T-helper 2 cell treated with Interferon-gamma antibody and Interleukin-4, amounts not matched to agents 5 μg/mL and 100 μg/mL, for 36 hours (primary cell): ENCODE data around the gene THAP4.
"Not testable (repeated sequence)": the region's sequence is repeated elsewhere in the genome, so short reads cannot be mapped to it uniquely, and the experiment has no call there.

Experiments used
- DNase-seq: peaks from one replicate; pipeline ENCODE4 v3.0.0; 2021; ENCODE audit warnings: low spot score
- H3K27ac Mint-ChIP-seq: one replicate; pipeline ENCODE4 v1.8.0; 2021; ENCODE audit warnings: mild to moderate bottlenecking, mixed read lengths
- H3K27me3 Mint-ChIP-seq: one replicate; pipeline ENCODE4 v1.8.0; 2021; ENCODE audit warnings: low read depth, mixed read lengths
- H3K36me3 Mint-ChIP-seq: one replicate; pipeline ENCODE4 v1.8.0; 2021; ENCODE audit warnings: low read depth, mixed read lengths
- H3K4me1 Mint-ChIP-seq: one replicate; pipeline ENCODE4 v1.8.0; 2021; ENCODE audit warnings: low read depth, mixed read lengths
- H3K4me3 Mint-ChIP-seq: one replicate; pipeline ENCODE4 v1.8.0; 2022; ENCODE audit warnings: mild to moderate bottlenecking, moderate library complexity, mixed read lengths
- H3K9me3 Mint-ChIP-seq: one replicate; pipeline ENCODE4 v1.8.0; 2021; ENCODE audit warnings: mixed read lengths

Gene THAP4

GRCh38 chr2:241672243-241673188 lies 35.6 kb upstream of the THAP4 start:
- peaks cover 4% of the 10 kb centered on the region for H3K4me1 Mint-ChIP-seq
- no peak overlapping the region for H3K27ac Mint-ChIP-seq
- no peak for DNase-seq
- no peak overlapping the region for H3K4me3 Mint-ChIP-seq
- H3K9me3 Mint-ChIP-seq = no peaks in the 10 kb centered on the region
- peaks cover 17% of the 10 kb centered on the region for H3K36me3 Mint-ChIP-seq
- no peaks in the 10 kb centered on the region for H3K27me3 Mint-ChIP-seq

- no peak for DNase-seq
- Mint-ChIP-seq H3K4me1 (peaks cover 4% of the 10 kb centered on the region), H3K4me3 (no peak overlapping the region), H3K9me3 (no peaks in the 10 kb centered on the region), H3K27ac (no peak overlapping the region), H3K27me3 (no peaks in the 10 kb centered on the region), H3K36me3 (peaks cover 17% of the 10 kb centered on the region)
These were observed 34.7 kb upstream of the THAP4 start for GRCh38 chr2:241671457-241672240.

DNA sequence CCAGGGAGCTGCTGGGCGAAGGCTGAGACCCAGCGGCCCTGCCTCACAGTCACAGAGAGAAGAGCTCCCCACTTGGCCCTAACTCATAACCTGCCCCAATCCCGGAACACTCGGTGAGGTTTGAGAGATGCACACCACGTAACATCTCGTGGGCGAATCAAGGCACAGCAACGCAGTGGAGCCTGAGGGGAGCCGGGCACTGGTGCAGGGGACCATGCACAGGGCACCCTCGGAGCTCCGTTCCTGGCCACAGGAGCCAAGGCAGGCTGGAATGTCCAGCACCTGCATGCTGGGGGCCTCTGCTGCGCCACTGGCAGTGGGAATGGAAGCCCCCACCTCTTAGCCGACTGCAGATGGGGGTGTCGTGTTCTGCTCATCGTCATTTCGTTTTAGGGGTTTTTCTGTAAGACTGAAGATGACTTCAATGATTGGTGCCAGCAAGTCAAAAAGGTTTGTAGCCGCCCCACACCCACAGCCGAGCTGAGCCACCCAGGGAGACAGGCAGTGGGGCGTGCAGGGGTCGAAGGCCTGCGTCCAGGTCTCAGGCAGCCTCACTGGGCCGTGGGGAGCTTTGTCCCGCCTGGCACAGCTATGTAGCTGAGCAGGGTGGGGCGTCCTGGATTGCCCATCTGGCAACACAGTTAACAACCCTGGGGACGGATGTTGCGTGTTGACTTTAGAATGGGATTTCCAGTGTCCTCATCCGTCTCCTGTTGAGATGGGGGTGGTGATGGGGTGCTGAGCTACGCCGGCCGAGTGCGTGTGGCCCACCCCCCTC lies 33.6 kb upstream of the THAP4 start:
- Mint-ChIP-seq H3K4me1 (peaks cover 4% of the 10 kb centered on the region), H3K36me3 (peaks cover 16% of the 10 kb centered on the region), H3K27me3 (no peaks in the 10 kb centered on the region), H3K9me3 (no peaks in the 10 kb centered on the region), H3K4me3 (no peak overlapping the region), H3K27ac (no peak overlapping the region)
- DNase-seq = no peak

DNA sequence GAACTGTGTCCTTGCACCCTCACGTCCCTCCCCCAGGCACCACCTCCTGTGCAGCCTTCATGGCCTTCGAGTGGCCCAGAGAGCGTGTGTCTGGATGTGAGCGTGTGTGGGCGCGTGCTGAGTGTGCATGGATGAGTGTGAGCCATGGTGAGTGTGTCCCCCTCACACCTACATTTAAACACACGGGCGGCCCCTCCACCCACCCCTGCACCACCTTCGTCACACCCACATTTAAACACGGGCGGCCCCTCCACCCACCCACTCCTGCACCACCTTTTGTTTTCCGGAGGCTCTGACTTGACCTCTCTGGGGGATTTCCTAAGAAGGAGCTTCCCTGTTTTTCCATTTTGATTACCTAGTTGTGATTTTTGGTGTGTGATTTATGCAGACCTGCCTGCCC lies 31.9 kb upstream of the THAP4 start:
- H3K4me3 Mint-ChIP-seq = no peak overlapping the region
- H3K36me3 Mint-ChIP-seq = peaks cover 11% of the 10 kb centered on the region
- no peak for DNase-seq
- no peaks in the 10 kb centered on the region for H3K9me3 Mint-ChIP-seq
- no peaks in the 10 kb centered on the region for H3K27me3 Mint-ChIP-seq
- peaks cover 7% of the 10 kb centered on the region for H3K4me1 Mint-ChIP-seq
- H3K27ac Mint-ChIP-seq = no peak overlapping the region

GRCh38 chr2:241668354-241668753 lies 31.4 kb upstream of the THAP4 start:
- no peak for DNase-seq
- no peak overlapping the region for H3K27ac Mint-ChIP-seq
- H3K4me3 Mint-ChIP-seq = no peak overlapping the region
- H3K4me1 Mint-ChIP-seq = peaks cover 4% of the 10 kb centered on the region
- no peaks in the 10 kb centered on the region for H3K27me3 Mint-ChIP-seq
- no peaks in the 10 kb centered on the region for H3K9me3 Mint-ChIP-seq
- peaks cover 8% of the 10 kb centered on the region for H3K36me3 Mint-ChIP-seq

GRCh38 chr2:241666627-241667400 lies 29.9 kb upstream of the THAP4 start:
- no peaks in the 10 kb centered on the region for H3K27me3 Mint-ChIP-seq
- no peak overlapping the region for H3K27ac Mint-ChIP-seq
- H3K36me3 Mint-ChIP-seq = peaks cover 8% of the 10 kb centered on the region
- H3K4me3 Mint-ChIP-seq = no peak overlapping the region
- DNase-seq = no peak
- H3K9me3 Mint-ChIP-seq = no peaks in the 10 kb centered on the region
- H3K4me1 Mint-ChIP-seq = peaks cover 4% of the 10 kb centered on the region

- peaks cover 4% of the 10 kb centered on the region for H3K4me1 Mint-ChIP-seq
- H3K9me3 Mint-ChIP-seq = no peaks in the 10 kb centered on the region
- no peak for DNase-seq
- H3K36me3 Mint-ChIP-seq = peaks cover 9% of the 10 kb centered on the region
- no peaks in the 10 kb centered on the region for H3K27me3 Mint-ChIP-seq
- H3K27ac Mint-ChIP-seq = peak overlapping the region; percentile 23
- no peak overlapping the region for H3K4me3 Mint-ChIP-seq
These were observed 28.9 kb upstream of the THAP4 start for GRCh38 chr2:241665731-241666440.

DNA sequence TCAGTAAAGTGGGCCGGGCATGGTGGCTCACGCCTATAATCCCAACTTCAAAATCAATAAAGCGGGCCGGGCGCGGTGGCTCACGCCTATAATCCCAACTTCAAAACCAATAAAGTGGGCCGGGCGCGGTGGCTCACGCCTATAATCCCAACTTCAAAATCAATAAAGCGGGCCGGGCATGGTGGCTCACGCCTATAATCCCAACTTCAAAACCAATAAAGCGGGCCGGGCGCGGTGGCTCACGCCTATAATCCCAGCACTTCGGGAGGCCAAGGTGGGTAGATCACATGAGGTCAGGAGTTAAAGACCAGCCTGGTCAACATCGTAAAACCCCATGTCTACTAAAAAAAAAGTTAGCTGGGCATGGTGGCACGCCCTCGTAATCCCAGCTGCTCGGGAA lies 25.8 kb upstream of the THAP4 start:
- not testable (repeated sequence) for H3K27ac Mint-ChIP-seq, H3K27me3 Mint-ChIP-seq, H3K4me3 Mint-ChIP-seq, H3K9me3 Mint-ChIP-seq, DNase-seq, H3K4me1 Mint-ChIP-seq
- H3K36me3 Mint-ChIP-seq = peaks cover 13% of the 10 kb centered on the region

DNA sequence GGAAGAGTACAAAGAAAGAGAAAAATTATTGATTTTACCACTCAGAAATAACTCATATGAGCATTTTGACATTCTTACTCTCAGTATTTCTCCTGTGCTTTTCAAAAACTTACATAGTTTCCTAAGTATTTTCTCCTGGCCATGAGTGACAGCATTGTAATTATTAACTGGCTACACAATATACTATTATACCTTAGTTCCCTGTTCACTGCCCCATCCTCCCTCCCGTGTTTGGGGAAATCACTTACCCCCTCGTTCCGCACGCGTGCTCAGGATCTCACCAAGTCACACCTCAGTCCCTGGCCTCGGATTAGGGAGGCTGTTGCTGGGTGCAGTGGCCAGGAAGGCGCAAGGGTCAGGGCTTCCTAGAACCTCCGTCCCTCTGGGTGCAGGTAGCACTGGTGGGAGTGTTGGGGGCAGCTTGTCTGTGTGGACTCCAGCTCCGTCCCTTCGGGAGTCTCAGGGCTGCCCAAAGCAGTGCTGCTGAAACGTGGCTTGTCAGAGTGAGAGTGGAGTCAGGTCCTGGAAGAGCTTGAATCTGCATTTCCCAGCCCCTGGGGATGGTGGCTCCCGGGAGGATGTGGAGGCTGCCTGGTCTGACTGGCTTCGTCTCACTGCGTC lies 23.7 kb upstream of the THAP4 start:
- peaks cover 23% of the 10 kb centered on the region for H3K36me3 Mint-ChIP-seq
- H3K27me3 Mint-ChIP-seq = no peaks in the 10 kb centered on the region
- H3K9me3 Mint-ChIP-seq = no peaks in the 10 kb centered on the region
- peaks cover 4% of the 10 kb centered on the region for H3K4me1 Mint-ChIP-seq
- H3K27ac Mint-ChIP-seq = no peak overlapping the region
- no peak for DNase-seq
- H3K4me3 Mint-ChIP-seq = no peak overlapping the region

GRCh38 chr2:241659150-241659739 lies 22.3 kb upstream of the THAP4 start:
- H3K4me3 Mint-ChIP-seq = no peak overlapping the region
- no peak overlapping the region for H3K27ac Mint-ChIP-seq
- no peaks in the 10 kb centered on the region for H3K27me3 Mint-ChIP-seq
- no peaks in the 10 kb centered on the region for H3K9me3 Mint-ChIP-seq
- no peaks in the 10 kb centered on the region for H3K4me1 Mint-ChIP-seq
- DNase-seq = no peak
- peaks cover 33% of the 10 kb centered on the region for H3K36me3 Mint-ChIP-seq

DNA sequence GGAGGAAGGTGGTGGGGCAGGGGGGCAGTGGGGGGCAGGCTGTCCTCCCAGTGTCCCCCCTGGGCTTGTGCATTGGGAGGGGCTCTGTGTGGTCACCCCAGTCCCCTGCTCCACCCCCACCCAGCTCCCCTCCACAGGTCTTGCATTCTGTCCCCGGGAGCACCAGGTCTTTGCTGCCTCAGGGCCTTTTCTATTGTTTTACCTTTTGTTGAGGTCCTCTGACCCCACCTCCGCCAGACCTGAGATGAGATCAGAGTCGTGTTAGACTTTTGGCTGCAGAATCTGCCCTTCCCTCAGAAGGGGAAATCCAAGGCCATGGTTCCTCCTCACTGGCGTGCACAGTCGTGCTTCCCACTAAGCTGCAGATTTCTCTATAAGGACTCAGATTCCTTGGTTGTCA lies 21.3 kb upstream of the THAP4 start:
- Mint-ChIP-seq H3K9me3 (no peaks in the 10 kb centered on the region), H3K4me3 (no peak overlapping the region), H3K36me3 (peaks cover 35% of the 10 kb centered on the region), H3K27me3 (no peaks in the 10 kb centered on the region), H3K27ac (no peak overlapping the region), H3K4me1 (no peaks in the 10 kb centered on the region)
- no peak for DNase-seq

DNA sequence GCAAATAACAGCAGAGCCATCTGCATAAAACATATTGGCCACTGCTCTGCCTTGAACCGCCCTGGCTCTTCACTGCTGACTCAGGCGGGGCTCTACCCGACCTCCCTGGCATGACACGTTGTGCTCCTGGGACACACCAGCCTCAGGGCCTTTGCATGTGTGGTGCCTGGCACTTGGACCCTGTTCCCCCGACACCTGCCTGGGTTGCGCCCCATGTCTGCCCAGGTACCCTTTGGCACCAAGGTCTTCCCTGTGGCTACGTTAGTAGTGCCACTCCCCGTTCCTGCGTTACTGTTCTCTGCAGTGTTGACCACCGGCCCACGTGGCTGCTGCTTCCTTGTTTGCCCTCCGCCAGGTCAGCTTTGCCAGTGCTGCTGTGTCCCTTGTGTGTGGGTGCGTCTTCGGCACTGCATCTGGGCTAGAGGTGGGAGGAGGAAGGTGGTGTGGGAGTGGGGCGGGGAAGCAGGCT lies 20.9 kb upstream of the THAP4 start:
- no peak overlapping the region for H3K4me3 Mint-ChIP-seq
- no peak overlapping the region for H3K27ac Mint-ChIP-seq
- no peaks in the 10 kb centered on the region for H3K4me1 Mint-ChIP-seq
- H3K9me3 Mint-ChIP-seq = no peaks in the 10 kb centered on the region
- no peaks in the 10 kb centered on the region for H3K27me3 Mint-ChIP-seq
- H3K36me3 Mint-ChIP-seq = peaks cover 38% of the 10 kb centered on the region
- no peak for DNase-seq
